Upper lobe of right lung (tissue), 1 donor: ENCODE results near the gene SLC34A2. TPM values are rescaled to one million over a fixed set of nuclear protein-coding genes. Genes with fewer than 3 reads are reported as not detected.

ENCODE experiments used
- ATAC-seq: fragments of 200-7000 bp; cut with Tn5 transposase; one replicate; pipeline ENCODE4 v1.9.1; 2020; ENCODE audit warnings: mild to moderate bottlenecking, moderate library complexity
- DNase-seq: peaks from one replicate; pipeline ENCODE4 v3.0.0-alpha.2; 2020
- H3K27ac ChIP-seq: fragments of 200-600 bp; one replicate; pipeline ENCODE4 v1.8.0; 2022
- H3K27me3 ChIP-seq: fragments of 200-600 bp; one replicate; pipeline ENCODE4 v1.8.0; 2022; ENCODE audit warnings: mild to moderate bottlenecking
- H3K36me3 ChIP-seq: fragments of 200-600 bp; one replicate; pipeline ENCODE4 v1.8.0; 2022
- H3K4me1 ChIP-seq: fragments of 200-600 bp; one replicate; pipeline ENCODE4 v1.8.0; 2022
- H3K4me3 ChIP-seq: fragments of 200-600 bp; one replicate; pipeline ENCODE4 v1.8.0; 2022; ENCODE audit warnings: mild to moderate bottlenecking
- H3K9me3 ChIP-seq: fragments of 200-600 bp; one replicate; pipeline ENCODE4 v1.8.0; 2022
- CTCF ChIP-seq: fragments of 200-600 bp; IDR thresholded peaks from one replicate; pipeline ENCODE4 v1.8.0; 2022; ENCODE audit warnings: antibody characterized with exemption
- intact Hi-C: fragments of 100-400 bp; cut with DNase I; formaldehyde crosslinking; loops from one replicate; pipeline ENCODE4 v1.11.0; 2022
- total RNA-seq: library from RNA; stranded (reverse); fragmentation: NEBNext Ultra II Directional; extraction: Animal tissue kit (Norgen Biotek cat#: 25700); gene quantifications from one replicate; pipeline ENCODE4 v1.2.1, GENCODE V29; 2021
- donor health status: DM: no; HTN: yes; CAD: no; lungs with severe emphysema.

Gene SLC34A2
- total RNA-seq, 1 donor from 2014 or later, result 2,903 TPM

GRCh38 chr4:25696409-25696808, 40.8 kb downstream of the SLC34A2 start:
- ATAC-seq, result no peak
- DNase-seq, result no peak
- Histone ChIP-seq H3K4me1 (no peaks in the 10 kb centered on the region), H3K27me3 (no peaks in the 10 kb centered on the region), H3K27ac (no peak overlapping the region), H3K9me3 (no peaks in the 10 kb centered on the region), H3K4me3 (no peak overlapping the region), H3K36me3 (no peaks in the 10 kb centered on the region)
- no peak for TF ChIP-seq CTCF
- intact Hi-C loops, result no loop called here

DNA sequence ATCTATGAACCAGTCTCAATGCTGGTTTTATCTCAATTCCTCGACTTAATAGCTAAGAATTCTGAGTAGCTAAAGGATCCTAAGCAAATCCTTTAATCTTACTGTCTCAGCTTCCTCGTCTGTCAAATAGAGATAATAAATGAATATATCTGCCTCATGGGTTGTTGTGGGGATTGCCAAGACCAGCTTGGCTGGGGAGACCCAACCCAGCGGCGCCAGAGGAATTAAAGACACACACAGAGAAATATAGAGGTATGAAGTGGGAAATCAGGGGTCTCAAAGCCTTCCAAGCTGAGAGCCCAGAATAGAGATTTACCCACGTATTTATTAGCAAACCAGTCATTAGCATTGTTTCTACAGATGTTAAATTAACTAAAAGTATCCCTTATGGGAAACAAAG, 41.9 kb downstream of the SLC34A2 start:
- H3K9me3 ChIP-seq, result no peaks in the 10 kb centered on the region
- no peak for TF ChIP-seq CTCF
- H3K27me3 ChIP-seq, result no peaks in the 10 kb centered on the region
- H3K36me3 ChIP-seq, result no peaks in the 10 kb centered on the region
- intact Hi-C loops, result no loop called here
- ATAC-seq, result no peak
- no peaks in the 10 kb centered on the region for H3K4me1 ChIP-seq
- H3K4me3 ChIP-seq, result no peak overlapping the region
- DNase-seq, result no peak
- H3K27ac ChIP-seq, result no peak overlapping the region

- Histone ChIP-seq H3K36me3 (no peaks in the 10 kb centered on the region), H3K4me1 (no peaks in the 10 kb centered on the region), H3K4me3 (no peak overlapping the region), H3K27ac (no peak overlapping the region), H3K27me3 (no peaks in the 10 kb centered on the region), H3K9me3 (no peaks in the 10 kb centered on the region)
- no peak for ATAC-seq
- no peak for DNase-seq
- no peak for TF ChIP-seq CTCF
- intact Hi-C loops, result no loop called here
Observed at GRCh38 chr4:25700661-25701060, 45.0 kb downstream of the SLC34A2 start.

- DNase-seq (no peak), ATAC-seq (no peak)
- intact Hi-C loops, result no loop called here
Observed at GRCh38 chr4:25702848-25703247, 47.2 kb downstream of the SLC34A2 start.

DNA sequence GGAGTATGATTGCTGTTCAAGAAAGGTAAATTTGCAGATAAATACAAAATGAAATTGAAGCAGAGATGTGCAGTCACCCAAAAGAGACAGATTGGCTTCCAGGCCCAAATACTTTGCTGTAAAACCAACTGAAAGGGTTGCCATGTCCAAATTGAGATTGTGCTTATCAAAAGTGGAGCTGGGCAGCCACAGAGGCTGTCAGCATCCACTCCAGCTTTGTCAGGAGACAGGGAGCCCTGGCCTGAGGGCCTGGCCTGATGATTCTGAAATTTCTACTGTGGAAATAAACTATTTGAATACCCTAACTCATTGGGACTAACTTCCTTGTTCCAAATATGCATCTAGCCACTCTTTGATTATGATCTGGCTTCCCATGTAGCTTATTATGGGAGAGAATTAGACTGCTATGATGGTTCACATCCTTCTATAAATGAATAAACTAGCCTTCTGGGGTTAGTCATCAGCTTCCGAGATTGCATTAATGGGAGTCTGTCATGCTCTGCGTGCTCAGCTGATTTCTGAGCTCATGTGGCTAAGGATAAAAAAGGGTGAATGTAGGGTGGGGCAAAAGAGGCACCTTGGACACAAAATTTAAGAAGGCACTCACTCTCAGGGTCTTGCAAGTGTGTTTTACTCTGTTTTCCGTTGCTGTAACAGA, 48.2 kb downstream of the SLC34A2 start:
- H3K27me3 ChIP-seq, result no peaks in the 10 kb centered on the region
- DNase-seq (no peak), ATAC-seq (no peak)
- intact Hi-C loops, result no loop called here
- H3K9me3 ChIP-seq, result no peaks in the 10 kb centered on the region
- H3K4me1 ChIP-seq, result no peaks in the 10 kb centered on the region
- H3K27ac ChIP-seq, result no peak overlapping the region
- H3K36me3 ChIP-seq, result no peaks in the 10 kb centered on the region
- TF ChIP-seq CTCF, result no peak
- no peak overlapping the region for H3K4me3 ChIP-seq

More at GRCh38 chr4:25702848-25703247, 47.2 kb downstream of the SLC34A2 start:
- no peak for TF ChIP-seq CTCF
- no peaks in the 10 kb centered on the region for H3K27me3 ChIP-seq
- H3K4me3 ChIP-seq, result no peak overlapping the region
- H3K36me3 ChIP-seq, result no peaks in the 10 kb centered on the region
- H3K9me3 ChIP-seq, result no peaks in the 10 kb centered on the region
- no peaks in the 10 kb centered on the region for H3K4me1 ChIP-seq
- no peak overlapping the region for H3K27ac ChIP-seq

GRCh38 chr4:25704516-25704915, 48.9 kb downstream of the SLC34A2 start:
- intact Hi-C loops, result no loop called here
- DNase-seq (no peak), ATAC-seq (no peak)
- Histone ChIP-seq H3K4me1 (no peaks in the 10 kb centered on the region), H3K27me3 (no peaks in the 10 kb centered on the region), H3K36me3 (no peaks in the 10 kb centered on the region), H3K27ac (no peak overlapping the region), H3K4me3 (no peak overlapping the region), H3K9me3 (no peaks in the 10 kb centered on the region)
- TF ChIP-seq CTCF, result no peak
